Measurements from ENCODE around the gene AHDC1. TPM values are rescaled to one million over a fixed set of nuclear protein-coding genes. Genes with fewer than 3 reads are reported as not detected.

Gene AHDC1
- total RNA-seq, 1 experiment from 2014 or later: 33.7 TPM

DNA sequence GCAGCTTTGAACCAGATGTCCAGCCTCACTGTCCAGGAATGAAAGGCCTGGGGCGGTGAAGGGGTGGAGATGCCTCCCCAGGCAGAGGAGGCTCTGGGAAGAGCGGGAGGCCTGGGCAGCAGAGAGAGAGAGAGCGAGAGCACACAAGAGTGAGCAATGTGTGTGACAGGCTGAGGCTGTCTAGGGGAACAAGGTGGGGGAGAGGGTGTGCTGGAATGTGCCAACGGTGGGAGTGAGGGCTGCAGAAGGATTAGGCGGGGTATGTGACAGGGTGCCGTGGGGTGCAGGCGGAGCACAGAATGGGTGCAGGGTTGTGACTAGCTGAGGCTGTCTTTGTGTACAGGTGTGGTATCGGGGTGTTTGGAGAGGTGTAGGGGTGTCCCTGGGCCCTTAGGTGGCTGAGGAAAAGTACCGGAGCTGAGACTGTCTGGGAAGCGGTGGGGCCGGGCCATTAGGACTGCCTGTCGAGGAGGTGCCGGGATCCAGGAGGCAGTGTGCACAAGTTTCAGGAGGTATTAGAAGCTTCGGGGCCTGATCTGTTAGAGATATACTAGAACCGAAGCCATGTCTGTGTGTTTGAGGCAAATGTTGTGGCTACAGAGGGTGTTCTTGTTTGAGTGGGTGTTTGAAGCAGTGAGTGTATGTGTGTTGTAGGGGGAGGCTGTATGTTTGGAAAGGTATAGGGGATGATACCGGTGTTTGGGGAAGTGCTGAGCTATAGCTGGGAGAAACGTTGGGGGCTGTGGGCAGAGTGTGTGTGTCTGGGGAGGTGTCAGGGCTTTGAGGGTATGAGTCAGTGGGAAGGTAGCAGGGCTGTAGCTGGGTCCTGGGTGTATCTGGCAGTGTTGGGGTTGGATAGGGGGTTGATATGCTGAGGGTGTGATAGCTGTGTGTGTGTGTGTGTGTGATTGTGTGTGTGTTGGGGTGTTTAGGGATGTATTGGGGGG is 9.1 kb downstream of the AHDC1 start:
- Histone ChIP-seq H3K9me3 (ENCODE audit: control insufficient read depth in 1 of 2, insufficient read depth in 1 of 2, low read depth in 1 of 2, low read length in 2 of 2) (no peaks in the 10 kb centered on the region), H3K4me2 (ENCODE audit: low read length) (no peak overlapping the region), H3K36me3 (ENCODE audit: control insufficient read depth in 1 of 2, insufficient read depth in 2 of 2, low read length in 2 of 2) (no peaks in the 10 kb centered on the region; a peak in 2 of 4 replicates), H3K4me1 (ENCODE audit: control insufficient read depth in 1 of 2, insufficient read depth in 2 of 2, low read length in 2 of 2) (peaks cover 35 to 51% of the 10 kb centered on the region in 2 experiments), H2AFZ (ENCODE audit: low read depth, low read length, poor library complexity, severe bottlenecking) (no peak overlapping the region), H3K79me2 (ENCODE audit: insufficient read depth, low read length) (peaks cover 84% of the 10 kb centered on the region), H3K4me3 (replicated peaks in 1 of 2; ENCODE audit: low read depth in 1 of 2, low read length in 2 of 2) (no peak overlapping the region), H3K27me3 (ENCODE audit: insufficient read depth, low read length) (no peaks in the 10 kb centered on the region), H4K20me1 (ENCODE audit: insufficient read depth) (peaks cover 4% of the 10 kb centered on the region; the same call in 1 of the 2 replicates), H3K9ac (ENCODE audit: low read length) (no peak overlapping the region), H3K9me2 (ENCODE audit: insufficient read depth) (no peaks in the 10 kb centered on the region), H3K27ac (ENCODE audit: low read depth, low read length) (no peak overlapping the region)
- TF ChIP-seq EGR1 (IDR thresholded peaks at IDR 0.05; ENCODE audit: low read depth) (no peak), RAD21 (IDR thresholded peaks at IDR 0.05; ENCODE audit: low read depth) (no peak), CBX3 (IDR thresholded peaks at IDR 0.05; ENCODE audit: low read depth) (no peak)
- TF ChIP-seq, protein P1, sequence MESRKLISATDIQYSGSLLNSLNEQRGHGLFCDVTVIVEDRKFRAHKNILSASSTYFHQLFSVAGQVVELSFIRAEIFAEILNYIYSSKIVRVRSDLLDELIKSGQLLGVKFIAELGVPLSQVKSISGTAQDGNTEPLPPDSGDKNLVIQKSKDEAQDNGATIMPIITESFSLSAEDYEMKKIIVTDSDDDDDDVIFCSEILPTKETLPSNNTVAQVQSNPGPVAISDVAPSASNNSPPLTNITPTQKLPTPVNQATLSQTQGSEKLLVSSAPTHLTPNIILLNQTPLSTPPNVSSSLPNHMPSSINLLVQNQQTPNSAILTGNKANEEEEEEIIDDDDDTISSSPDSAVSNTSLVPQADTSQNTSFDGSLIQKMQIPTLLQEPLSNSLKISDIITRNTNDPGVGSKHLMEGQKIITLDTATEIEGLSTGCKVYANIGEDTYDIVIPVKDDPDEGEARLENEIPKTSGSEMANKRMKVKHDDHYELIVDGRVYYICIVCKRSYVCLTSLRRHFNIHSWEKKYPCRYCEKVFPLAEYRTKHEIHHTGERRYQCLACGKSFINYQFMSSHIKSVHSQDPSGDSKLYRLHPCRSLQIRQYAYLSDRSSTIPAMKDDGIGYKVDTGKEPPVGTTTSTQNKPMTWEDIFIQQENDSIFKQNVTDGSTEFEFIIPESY (IDR thresholded peaks at IDR 0.05; ENCODE audit: extremely low read depth, insufficient replicate concordance, low read length): no peak
- RAD21 ChIA-PET (ENCODE audit: low non-redundant PET in 1 of 2, low total read pairs in 2 of 2, uncharacterized antibody in 2 of 2, unreplicated experiment in 2 of 2): interaction anchor here in 1 of 2 experiments (0.9 kb wide), 1 partner anchor 38 kb away, joined by 3 read pairs; no protein-coding TSS in a partner anchor
- intact Hi-C loops (cut with micrococcal nuclease): no loop called here
- ATAC-seq (no peak), DNase-seq (ENCODE audit: low read depth, low spot score) (no peak)
- POLR2A ChIA-PET: interaction anchor here (0.5 kb wide), 1 partner anchor 9 kb away, joined by 6 read pairs; the partner anchor contains the start of gene AHDC1
- CTCF ChIA-PET: no interaction called here
- BruUV-seq (replicated peaks): no TSS peak

Data from HCT116 (cell line).